Measurements from ENCODE around the gene PLCH2.
"Not testable (repeated sequence)": the region's sequence is repeated elsewhere in the genome, so short reads cannot be mapped to it uniquely, and the experiment has no call there.

DNA sequence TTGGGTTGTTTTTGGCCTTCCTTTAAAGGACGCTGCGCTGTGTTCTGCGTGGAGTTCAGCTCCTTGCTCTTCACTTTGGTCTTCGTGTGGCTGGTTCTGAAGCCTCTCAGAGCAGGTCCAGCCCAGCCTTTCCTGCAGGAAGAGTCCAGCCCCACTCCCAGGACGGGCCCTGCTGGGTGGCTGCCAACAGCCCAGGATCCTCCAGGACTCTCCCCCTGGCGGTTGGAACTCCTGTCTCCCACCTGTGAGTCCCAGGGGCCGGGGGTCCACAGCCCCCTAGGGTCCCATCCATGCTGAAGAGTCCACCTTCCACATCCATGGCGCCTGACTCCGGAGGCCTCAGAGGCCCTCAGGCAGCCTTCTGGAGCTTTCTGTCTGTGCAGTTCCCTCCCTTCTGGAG is 75.5 kb downstream of the PLCH2 start:
- TF ChIP-seq POLR2A (IDR thresholded peaks at IDR 0.05; ENCODE audit: low read depth, low read length); POLR2AphosphoS5 (IDR thresholded peaks at IDR 0.05; ENCODE audit: low read depth, low read length); TAF1 (IDR thresholded peaks at IDR 0.05; ENCODE audit: borderline replicate concordance, low read depth, low read length): not testable (repeated sequence)

Measured in GM12892 (cell line).